SHP77 (cell line): ENCODE results near the gene ELF1.
"Not testable (repeated sequence)": the region's sequence is repeated elsewhere in the genome, so short reads cannot be mapped to it uniquely, and the experiment has no call there.

Experiments
- DNase-seq, 2 experiments: peaks; one replicate each; lab custom pipeline; 2025; lab: John Stamatoyannopoulos, UW

The ELF1 gene

GRCh38 chr13:40886017-40886416 is 133.1 kb downstream of the ELF1 start:
- DNase-seq: no peak

GRCh38 chr13:40884175-40884574 is 134.9 kb downstream of the ELF1 start:
- not testable (repeated sequence) for DNase-seq
